Ramos (cell line): ENCODE measurements around the gene BCLAF1.

Experiments used
- in situ Hi-C: fragments of 300-500 bp; cut with MboI; formaldehyde crosslinking; loops from one replicate; pipeline ENCODE4 v1.14.3; 2022; ENCODE audit warnings: low sequenced_read_pairs; ENCODE audit not compliant: unreplicated experiment

The BCLAF1 gene

GRCh38 chr6:136212608-136213007 lies 77.0 kb downstream of the BCLAF1 start:
- in situ Hi-C loops, result no loop called here

- in situ Hi-C loops, result no loop called here
Observed at GRCh38 chr6:136210398-136211165, 79.1 kb downstream of the BCLAF1 start.

- in situ Hi-C loops, result no loop called here
Observed at GRCh38 chr6:136209496-136209895, 80.2 kb downstream of the BCLAF1 start.

- in situ Hi-C loops, result no loop called here
Observed at GRCh38 chr6:136208783-136209182, 80.9 kb downstream of the BCLAF1 start.
